GM19438 (cell line): ENCODE data around the gene ATP11A.
"Not testable (repeated sequence)": the region's sequence is repeated elsewhere in the genome, so short reads cannot be mapped to it uniquely, and the experiment has no call there.

Experiments
- ATAC-seq: cut with Tn5 transposase; IDR thresholded peaks from one replicate; pipeline ENCODE4 v1.9.1; 2021; ENCODE audit warnings: low read depth; ENCODE audit not compliant: unreplicated experiment

ATP11A gene

DNA sequence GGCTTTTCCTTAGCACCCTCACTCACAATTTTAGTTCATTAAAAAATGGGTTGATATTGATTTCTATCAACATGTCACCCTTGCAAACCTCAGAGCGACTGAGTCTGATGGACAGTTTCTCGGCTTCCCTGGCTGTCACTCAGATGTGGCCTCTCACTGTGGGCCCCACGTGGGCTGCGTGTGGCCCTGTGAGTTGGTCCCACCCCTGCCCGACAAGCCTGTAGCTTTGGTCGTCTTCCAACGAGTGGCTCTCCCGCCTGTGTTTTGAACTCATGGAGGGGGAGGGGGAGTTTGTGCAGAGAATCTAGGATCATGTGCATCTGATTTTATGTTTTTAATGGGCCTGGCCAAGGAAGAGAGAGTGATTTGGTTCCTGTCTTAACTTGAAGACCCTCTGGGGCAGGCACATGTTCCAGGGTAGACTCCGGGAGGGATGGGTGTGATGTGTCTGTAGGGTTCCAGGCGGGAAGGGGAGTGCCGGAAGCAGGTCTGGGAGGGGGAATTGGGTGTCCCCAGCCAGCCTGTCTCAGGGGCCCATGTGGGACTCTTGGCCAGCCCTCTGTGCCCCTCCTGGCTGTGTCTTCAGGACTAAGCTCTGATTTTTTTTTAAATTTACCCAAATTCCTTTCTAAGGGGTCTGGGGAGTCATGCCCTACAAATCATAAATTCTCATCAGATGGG lies 18.9 kb downstream of the ATP11A start:
- ATAC-seq, result no peak

DNA sequence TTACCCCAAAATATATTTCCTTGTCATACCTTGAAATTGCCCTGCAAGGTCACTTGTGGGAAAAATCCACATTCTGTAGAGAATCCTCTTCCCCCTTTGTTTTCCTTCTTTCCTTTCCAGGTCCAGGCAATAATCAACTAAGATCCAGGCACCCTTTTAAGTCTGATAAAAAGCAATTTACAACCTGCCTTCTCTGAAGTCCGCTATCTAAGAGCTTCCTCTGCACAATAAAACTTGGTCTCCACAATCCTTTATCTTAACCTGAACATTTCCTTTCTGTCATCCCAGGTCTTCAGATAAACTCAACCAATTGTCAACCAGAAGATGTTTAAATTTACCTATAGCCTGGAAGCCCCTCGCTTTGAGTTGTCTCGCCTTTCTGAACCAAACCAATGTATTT lies 19.5 kb downstream of the ATP11A start:
- not testable (repeated sequence) for ATAC-seq

DNA sequence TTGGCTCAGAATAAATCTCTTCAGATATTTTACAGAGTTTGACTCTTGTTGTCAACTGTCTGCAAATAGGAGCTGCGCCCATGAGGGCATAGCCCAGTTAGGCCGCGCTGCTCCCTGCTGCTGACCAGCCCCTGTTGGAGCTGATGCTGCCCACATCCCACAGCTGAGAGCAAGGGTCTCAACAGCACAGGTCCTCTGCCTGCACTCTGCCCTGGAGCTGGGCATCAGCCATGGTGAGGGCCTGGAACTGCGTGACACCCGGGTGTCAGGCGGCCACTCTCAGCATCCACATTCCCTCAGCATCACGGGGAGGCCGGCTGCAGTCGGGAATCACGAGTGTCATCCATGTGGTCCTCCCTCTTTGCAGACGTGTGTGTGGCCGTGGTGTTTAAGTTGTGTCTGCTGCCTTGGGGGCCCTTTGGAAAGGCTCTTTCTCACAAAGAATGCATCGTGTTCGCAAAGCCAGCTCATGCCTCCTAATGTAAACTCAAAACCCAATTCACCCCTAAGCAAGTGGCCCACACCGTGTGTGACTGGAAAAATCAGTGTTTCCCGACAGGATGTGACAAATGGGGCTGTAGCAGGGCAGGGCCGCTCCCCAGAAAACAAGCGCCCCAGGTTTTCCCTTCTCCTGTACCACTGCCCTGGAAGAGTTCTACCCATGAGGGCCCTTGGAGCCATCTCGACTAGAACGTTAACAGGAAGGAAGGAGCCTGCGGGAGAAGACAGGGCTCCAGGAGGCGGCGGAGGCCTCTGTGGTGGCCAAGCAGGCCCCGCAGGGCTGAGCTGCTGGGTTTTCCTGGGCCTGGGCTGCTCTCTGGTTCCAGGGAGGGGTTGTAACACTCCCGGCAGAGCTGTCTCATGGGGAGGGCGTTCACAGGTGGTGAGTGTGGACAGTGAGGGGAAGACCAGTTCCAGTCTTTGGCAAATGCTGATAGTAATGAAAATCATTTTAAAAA lies 20.3 kb downstream of the ATP11A start:
- ATAC-seq, result no peak

DNA sequence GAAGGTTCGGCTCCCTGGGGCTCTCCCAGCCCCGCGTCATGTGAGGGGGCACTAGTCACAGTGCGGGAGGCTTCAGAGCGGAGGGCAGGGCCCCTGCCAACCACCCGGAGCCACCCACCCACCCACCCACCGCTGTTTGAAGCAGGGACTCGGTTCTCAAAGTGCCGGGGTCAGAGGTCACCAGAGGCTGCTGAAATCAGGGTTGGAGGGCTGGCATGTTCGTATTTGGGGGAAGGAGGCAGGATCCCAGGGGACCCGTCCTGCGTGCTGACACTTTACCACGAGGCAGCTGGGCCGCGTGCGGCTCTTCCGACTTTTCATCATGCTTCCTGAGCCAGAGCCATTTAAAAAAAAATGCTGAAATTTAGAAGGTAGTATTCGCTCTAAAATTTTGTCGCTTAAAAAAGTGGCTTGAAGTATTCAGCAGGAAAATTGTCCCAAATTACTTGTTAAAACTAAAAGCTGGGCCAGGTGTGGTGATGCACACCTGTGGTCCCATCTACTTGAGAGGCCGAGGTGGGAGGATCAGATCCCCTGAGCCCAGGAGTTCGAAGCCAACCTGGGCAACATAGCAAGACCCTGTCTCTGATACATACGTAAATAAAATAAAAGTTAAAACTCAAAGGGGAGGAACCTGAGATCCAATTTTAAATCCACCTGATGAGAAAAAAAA lies 21.2 kb downstream of the ATP11A start:
- no peak for ATAC-seq

DNA sequence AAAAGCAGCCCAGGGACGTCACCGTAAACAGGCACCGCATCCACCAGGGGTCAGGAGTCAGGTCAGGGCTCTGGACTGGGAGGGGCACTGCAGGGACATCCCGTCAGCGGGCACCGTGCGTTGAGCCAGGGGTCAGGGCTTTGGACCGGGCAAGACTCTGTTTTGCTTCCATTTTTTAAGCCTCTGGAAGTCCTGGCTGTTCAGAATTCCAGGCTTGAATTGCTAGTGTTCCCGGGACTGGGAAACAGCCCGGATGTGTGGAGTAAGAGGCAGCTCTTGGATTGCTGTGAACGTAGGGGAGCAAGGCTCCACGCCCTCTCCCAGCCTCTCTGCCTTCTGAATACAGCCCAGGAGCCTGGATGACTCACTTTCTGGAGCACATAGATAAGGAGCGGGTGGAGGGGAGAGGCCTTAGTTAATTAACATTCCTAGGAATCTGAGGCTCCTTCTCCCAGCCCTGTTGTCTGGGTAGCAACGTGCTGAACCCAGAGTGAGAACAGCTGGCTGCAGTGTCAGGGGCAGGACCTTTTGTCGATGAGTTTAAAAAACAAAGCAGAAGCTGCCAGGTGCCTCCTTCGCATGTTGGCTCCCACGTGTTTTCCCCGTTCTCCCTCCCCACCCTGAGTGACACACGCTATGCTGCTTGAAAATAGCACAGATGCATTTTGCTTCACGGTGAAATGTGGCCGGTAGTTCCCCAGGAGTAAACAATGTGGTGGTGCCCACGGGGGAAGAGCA lies 21.9 kb downstream of the ATP11A start:
- no peak for ATAC-seq

DNA sequence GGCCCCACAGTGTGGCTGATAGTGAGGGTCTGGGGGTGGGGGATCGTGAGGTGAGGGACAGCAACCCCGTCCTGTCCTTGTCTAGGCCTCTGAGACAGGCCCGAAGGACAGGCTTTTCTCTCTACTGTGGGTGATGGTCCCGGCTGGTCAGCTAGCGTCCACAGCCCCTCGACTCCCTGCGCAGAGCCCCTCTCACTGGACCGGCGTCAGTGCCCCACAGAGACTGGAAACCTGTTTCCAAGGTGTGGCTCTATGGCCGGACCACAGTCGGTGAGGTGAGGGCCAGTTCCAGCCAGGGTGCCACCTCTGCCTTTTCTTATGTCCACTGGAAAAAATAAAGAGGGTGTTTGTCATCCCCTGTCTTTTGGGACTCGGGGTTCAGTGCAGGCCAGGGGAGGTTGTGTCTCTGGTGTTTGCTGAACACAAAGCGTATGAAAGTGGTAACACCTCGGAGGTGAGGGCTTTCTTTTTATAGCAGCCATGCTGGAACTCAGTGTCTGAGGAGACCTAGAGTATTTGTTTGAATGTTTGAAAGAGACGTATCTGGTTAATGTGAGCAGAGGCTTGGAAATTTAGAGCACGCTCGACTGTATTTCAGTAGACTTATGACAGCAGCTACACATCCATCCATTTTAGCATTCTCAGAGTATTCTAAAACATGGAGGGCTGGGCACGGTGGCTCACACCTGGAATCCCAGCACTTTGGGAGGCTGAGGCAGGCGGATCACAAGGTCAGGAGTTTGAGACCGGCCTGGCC lies 22.8 kb downstream of the ATP11A start:
- ATAC-seq, result no peak

DNA sequence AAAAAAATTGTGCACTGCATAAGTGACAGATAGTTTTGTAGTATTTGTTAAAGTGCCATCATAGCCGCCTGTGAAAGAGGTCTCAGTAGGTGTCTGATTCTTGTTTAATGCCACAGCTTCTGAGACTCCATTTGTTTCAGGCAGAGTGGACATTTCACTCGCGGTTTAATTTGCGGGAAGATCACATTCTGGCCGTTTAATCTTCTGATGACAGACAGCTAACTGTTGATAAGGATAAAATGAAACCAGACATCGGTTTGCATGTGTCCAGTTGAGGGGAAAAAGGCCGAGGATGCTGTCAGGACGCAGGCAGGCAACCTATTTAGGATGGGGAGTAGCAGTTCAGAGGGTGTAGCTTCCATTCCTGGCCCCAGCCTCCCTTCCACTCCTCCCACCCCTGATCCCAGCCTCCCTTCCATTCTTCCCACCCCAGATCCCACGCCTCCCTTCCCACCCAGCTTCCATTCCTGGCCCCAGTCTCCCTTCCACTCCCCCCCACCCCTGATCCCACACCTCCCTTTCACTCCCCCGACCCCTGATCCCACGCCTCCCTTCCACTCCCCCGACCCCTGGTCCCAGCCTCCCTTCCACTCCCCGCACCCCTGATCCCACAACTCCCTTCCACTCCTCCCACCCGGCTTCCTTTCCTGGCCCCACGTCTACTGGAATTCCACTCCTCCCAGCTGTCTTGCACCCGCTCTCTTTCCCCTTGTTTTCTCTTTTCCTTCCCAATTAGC lies 23.8 kb downstream of the ATP11A start:
- ATAC-seq, result no peak

DNA sequence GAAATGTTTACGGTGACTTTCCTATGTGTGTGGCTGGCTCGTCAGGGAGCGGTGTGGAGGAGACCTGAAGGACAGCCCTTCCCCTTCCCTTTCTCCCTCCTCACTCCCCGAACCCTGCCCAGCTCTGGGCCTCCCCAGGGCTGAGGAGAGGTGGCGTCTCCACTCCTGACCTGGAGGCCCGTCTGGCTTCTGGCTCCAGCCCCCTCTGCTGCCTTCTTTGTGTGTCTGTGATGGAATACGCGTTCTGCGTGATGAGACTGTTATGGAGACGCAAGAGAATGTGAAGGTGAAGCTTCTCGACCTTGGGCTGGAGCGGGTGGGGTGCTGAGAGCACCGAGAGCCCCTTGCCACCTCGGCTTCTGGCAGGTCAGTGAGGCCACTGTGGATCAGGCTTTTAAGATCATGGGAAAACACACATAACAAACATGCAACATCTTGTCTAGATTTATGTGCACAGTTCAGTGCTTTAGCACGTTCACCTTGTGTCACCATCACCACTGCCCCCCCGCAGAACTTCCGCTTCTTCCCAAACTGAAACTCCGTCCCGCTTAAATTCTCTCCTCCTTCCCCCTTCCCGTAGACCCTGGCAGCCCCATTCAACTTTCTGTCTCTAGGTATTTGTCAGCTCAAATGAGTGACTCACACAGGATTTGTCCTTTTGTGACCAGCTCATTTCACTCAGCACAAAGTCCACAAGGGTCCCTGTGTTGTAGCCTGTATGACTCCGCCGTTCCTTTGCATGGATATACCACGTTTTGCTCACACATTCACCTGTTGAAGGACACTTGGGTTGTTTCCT lies 24.7 kb downstream of the ATP11A start:
- no peak for ATAC-seq

DNA sequence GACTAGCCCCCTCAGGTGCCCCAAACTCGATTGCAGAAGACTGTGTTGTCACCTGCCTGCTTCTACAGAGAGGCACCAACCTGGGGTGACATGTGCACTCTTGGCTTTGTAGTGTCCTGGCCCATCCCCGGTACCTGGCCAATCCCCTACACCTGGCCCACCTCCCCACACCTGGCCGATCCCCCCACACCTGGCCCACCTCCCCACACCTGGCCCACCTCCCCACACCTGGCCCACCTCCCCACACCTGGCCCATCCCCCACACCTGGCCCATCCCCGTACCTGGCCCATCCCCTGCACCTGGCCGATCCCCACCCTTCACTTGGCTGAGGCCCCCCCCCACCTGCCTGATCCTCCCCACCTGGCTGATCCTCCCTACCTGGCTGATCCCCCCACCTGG lies 25.4 kb downstream of the ATP11A start:
- no peak for ATAC-seq

DNA sequence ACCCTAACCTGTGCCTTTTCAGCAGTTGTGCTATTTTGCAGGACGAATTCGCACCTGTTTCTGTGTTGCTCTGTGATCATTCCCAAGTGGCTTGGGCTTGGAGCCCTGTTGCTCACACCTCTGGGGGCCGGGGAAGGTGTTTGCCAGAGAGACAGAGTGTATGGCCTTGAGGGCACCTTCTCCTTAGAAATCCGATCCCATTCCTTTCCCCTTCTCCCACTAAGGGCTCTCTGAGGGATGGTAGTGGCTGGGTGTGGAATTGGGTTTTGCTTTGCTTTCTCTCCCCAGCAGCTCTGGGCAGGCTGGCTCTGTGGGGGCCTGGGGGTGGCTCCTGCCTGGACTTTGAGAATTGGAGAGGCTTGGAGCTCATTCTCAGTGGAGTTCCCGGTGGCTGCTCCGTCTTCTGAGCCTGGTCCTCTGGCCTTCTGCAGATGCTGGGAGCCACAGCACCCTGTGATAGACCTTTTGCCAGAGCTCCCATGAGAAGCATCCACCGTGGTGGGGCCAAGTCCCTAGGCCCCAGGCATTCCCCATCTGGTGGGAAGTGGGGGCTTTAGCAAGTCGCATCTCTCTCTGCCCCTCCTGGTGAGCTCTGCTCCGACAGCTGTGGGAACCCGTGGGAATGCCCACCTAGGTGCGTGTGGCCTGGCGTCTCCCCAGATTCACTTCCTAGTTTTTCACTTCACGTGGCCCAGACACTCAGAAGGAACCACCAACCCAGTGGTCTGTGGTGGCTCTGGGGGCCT lies 26.1 kb downstream of the ATP11A start:
- no peak for ATAC-seq

DNA sequence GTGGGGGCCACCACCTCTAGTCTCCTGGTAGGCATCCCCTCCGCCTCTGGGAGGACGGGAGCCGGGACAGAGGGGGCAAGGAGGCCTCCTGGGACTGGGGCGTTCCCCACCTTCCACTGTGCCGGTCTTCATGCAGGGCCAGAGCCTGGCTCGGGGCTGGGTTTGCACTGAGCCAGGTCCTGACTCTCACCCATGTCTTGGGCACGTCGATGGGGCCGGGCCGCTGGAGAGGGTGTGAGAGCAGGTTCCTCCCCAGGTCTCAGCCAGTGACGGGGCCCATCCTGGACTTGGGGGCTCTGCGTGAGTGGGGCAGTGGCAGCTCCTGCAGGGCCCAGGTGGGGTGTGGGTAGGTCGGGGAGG lies 26.6 kb downstream of the ATP11A start:
- no peak for ATAC-seq

DNA sequence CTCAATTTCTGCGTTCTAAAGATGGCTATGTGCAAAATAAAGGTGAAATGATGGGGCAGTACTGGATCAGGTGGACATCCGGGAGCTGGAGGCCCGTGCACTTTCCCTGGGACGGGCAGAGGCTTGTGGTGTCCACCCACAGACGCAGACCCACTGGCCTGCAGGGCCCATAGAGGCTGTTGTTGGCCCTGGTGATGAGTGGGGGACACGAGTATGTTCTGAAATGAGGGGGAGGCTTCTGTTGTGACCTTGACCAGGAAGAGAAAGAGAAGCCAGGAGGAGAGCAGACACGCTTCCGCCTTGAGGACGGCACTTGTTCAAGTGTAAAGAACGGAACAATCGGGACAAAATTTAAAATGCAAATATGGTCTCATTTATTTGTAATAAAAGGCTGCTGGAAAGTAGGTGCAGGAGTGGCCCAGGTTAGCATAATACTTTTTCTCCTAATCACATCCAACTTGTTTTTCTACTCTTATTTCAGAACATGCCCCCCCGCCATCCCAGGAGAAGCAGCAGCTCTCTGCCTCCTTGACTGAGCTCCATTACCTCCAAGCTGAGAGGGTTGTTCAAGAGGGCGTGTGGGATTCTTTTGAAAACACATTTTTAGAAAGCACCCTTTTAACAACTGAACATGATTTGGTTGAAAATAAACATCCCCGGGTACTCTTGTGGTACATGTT lies 27.1 kb downstream of the ATP11A start:
- ATAC-seq, result no peak

DNA sequence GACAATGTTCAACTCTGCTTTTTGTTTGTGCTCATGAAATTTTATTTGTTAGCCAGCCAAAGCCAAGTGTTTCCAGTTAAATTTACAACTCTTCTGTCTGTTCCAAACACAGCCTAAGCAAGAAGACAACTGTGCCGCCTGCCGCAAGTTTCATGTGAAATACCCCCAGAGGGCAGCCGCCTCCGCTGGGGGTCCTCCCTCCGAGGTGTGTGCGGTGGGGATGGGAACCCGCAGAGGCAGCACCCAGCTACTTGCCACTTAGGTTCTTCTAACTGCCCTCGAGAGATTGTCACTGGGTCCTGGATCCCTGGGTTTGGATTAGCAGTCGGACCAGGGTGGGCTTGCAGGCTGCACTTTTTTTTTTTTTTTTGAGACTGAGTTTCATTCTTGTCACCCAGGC lies 28.5 kb downstream of the ATP11A start:
- ATAC-seq, result no peak

DNA sequence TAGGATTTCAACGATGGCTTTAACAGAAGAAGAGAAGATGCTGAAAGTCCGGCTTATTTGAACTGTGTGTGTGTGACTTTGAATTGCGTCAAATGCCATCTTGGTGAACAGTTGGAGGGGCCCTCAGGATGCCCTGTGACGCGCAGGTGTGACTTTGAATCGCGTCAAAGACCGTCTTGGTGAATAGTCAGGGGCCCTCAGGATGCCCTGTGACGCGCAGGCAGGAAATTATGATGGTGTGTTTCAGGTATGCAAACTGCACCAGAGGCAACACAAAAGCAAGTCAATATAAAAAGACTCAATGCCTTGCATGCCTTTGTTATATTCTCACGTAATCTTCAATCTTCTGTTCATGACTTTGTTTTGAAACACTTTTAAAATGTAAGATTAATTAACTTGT lies 29.2 kb downstream of the ATP11A start:
- ATAC-seq, result no peak

DNA sequence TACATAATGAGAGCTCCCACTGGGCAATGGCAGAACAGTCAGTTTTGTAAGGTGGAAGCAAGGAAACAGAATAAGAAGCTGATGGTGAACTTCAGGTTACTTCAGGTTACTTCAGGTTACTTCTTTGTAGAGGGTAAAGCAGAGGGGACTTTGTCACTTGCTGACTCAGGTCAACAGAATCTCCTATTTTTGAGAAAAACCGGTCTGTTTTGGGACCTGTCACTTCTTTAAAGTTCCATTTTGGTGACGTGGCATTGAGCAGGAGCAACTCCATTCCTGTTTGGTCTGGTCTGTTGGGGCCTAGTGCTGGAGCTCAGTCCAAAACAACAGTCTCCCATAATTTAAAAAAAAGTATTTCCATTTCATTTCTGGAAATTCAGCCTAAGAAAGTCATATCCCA lies 29.7 kb downstream of the ATP11A start:
- ATAC-seq, result no peak

DNA sequence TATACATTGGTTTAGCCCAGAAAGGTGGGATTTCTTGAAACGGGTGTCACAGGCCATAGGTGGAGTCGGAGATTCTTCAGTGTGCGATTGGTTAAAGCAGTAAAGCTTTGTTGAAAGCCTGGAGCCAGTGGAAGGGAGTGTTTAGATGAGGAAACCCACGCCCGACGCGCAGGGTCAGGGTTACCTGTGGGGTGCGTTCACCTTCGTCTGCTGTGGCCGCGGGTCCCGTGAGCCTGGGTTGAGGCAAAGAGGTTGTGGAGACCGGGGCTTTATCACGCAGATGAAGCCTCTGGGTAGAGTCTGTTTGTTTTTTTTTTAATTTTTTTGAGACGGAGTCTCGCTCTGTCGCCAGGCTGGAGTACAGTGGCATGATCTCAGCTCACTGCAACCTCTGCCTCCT lies 30.4 kb downstream of the ATP11A start:
- ATAC-seq, result no peak

DNA sequence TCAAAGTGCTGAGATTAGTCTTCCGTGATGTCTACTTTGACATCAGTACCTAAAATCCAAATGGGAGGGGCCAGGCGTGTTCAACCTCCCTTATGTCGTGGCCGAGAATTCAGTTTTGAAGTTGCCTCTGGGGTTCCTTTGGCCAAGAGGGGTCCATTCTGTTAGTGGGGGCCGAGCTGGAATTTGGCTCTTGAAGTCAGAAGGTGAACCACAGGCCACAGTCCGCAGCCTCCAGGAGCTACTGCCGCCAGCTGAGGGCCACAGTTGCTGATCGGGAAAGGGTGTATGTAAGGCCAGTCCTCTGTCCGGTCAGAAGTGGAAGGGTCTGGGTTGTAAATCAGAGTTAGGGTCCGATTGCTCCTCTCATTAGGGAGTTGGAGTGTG lies 31.0 kb downstream of the ATP11A start:
- ATAC-seq, result no peak
